Mammary epithelial cell (primary cell): ENCODE results near the gene UTY.

Experiments used
- CTCF ChIP-seq, 2 donors: IDR thresholded peaks in 1 of 2; conservative IDR thresholded peaks in 1 of 2; 2 replicates each; pipeline ENCODE4 v1.5.1; 2011 to 2012; ENCODE audit warnings: inconsistent platforms in 2 of 2, low read length in 2 of 2, mild to moderate bottlenecking in 2 of 2, control low read depth in 1 of 2, low read depth in 1 of 2; ENCODE audit not compliant: insufficient read depth in 1 of 2; ENCODE audit errors: extremely low read depth in 1 of 2
- EZH2 ChIP-seq: IDR thresholded peaks from 2 replicates; pipeline ENCODE4 v1.6.1; 2012; ENCODE audit warnings: low read length, inconsistent platforms, borderline replicate concordance

GRCh38 chrY:13338711-13339110 lies 141.1 kb downstream of the UTY start:
- TF ChIP-seq EZH2, result no peak
- no peak for TF ChIP-seq CTCF (conservative IDR thresholded peaks at IDR 0.05 in 1 of 2, IDR thresholded peaks at IDR 0.05 in 1 of 2; ENCODE audit: extremely low read depth in 1 of 2, insufficient read depth in 1 of 2, low read depth in 1 of 2, low read length in 2 of 2)
